Measurements from ENCODE around the gene CDKN2B-AS1.

The CDKN2B-AS1 gene

GRCh38 chr9:22098643-22099332, 104.2 kb downstream of the CDKN2B-AS1 start:
- DNase-seq: no peak

GRCh38 chr9:22100626-22101025, 106.0 kb downstream of the CDKN2B-AS1 start:
- no peak for DNase-seq

GRCh38 chr9:22102146-22103053, 107.8 kb downstream of the CDKN2B-AS1 start:
- no peak for DNase-seq

GRCh38 chr9:22103685-22104575, 109.3 kb downstream of the CDKN2B-AS1 start:
- DNase-seq: no peak

GRCh38 chr9:22105005-22105722, 110.6 kb downstream of the CDKN2B-AS1 start:
- no peak for DNase-seq

- DNase-seq: no peak
These were observed 112.8 kb downstream of the CDKN2B-AS1 start for GRCh38 chr9:22107202-22108045.

GRCh38 chr9:22108581-22109370, 114.2 kb downstream of the CDKN2B-AS1 start:
- no peak for DNase-seq

GRCh38 chr9:22111176-22111953, 116.8 kb downstream of the CDKN2B-AS1 start:
- DNase-seq: no peak

- DNase-seq: no peak
These were observed 117.3 kb downstream of the CDKN2B-AS1 start for GRCh38 chr9:22111954-22112247.

GRCh38 chr9:22112870-22113821, 118.6 kb downstream of the CDKN2B-AS1 start:
- DNase-seq: no peak

GRCh38 chr9:22114956-22115355, 120.4 kb downstream of the CDKN2B-AS1 start:
- no peak for DNase-seq

- no peak for DNase-seq
These were observed 122.2 kb downstream of the CDKN2B-AS1 start for GRCh38 chr9:22116758-22117157.

GRCh38 chr9:22117511-22118384, 123.2 kb downstream of the CDKN2B-AS1 start:
- DNase-seq: no peak

GRCh38 chr9:22118810-22119521, 124.4 kb downstream of the CDKN2B-AS1 start:
- no peak for DNase-seq

GRCh38 chr9:22119522-22120158, 125.0 kb downstream of the CDKN2B-AS1 start:
- no peak for DNase-seq

GRCh38 chr9:22120159-22120549, 125.6 kb downstream of the CDKN2B-AS1 start:
- no peak for DNase-seq

All from activated CD8-positive, alpha-beta memory T cell treated with anti-CD3 and anti-CD28 coated beads, Interleukin-2, amount 50 U/mL, for 48 hours (primary cell).